Gastrocnemius medialis (tissue), 4 donors: Measurements from ENCODE around the gene COL9A1. TPM values are rescaled to one million over a fixed set of nuclear protein-coding genes. Genes with fewer than 3 reads are reported as not detected.
"Not testable (repeated sequence)": the region's sequence is repeated elsewhere in the genome, so short reads cannot be mapped to it uniquely, and the experiment has no call there.

ENCODE experiments used
- ATAC-seq, 2 donors: fragments of 150-250 bp; one replicate each; pipeline ENCODE4 v1.9.1; 2016
- DNase-seq, 2 donors: peaks; one replicate each; pipeline ENCODE4 v3.0.0-alpha.2; 2019
- H3K27ac ChIP-seq, 4 donors: fragments of 200-600 bp; sonication (generic); 1 replicate in 1 of 4; 2 replicates in 3 of 4; pipeline ENCODE4 v1.5.1; 2016 to 2018; ENCODE audit warnings: mild to moderate bottlenecking in 2 of 4, moderate library complexity in 1 of 4
- H3K27me3 ChIP-seq, 3 donors: fragments of 200-600 bp; sonication (generic) in 2 of 3; 1 replicate in 1 of 3; 2 replicates in 2 of 3; pipeline versions ENCODE4 v1.5.1 to v1.6.0; 2016 to 2019; ENCODE audit warnings: mild to moderate bottlenecking in 1 of 3, moderate library complexity in 1 of 3
- H3K36me3 ChIP-seq, 2 donors: fragments of 200-600 bp; sonication (generic) in 1 of 2; one replicate each; pipeline ENCODE4 v1.5.1; 2017 to 2018
- H3K4me1 ChIP-seq, 2 donors: fragments of 200-600 bp; sonication (generic) in 1 of 2; one replicate each; pipeline ENCODE4 v1.5.1; 2016 to 2017; ENCODE audit warnings: mild to moderate bottlenecking in 2 of 2
- H3K4me3 ChIP-seq, 4 donors: fragments of 200-600 bp; sonication (generic) in 3 of 4; 1 replicate in 1 of 4; 2 replicates in 3 of 4; pipeline ENCODE4 v1.5.1; 2016 to 2019; ENCODE audit warnings: mild to moderate bottlenecking in 2 of 4
- H3K9me3 ChIP-seq, 3 donors: fragments of 200-600 bp; sonication (generic) in 2 of 3; 1 replicate in 1 of 3; 2 replicates in 2 of 3; pipeline ENCODE4 v1.5.1; 2016 to 2019
- POLR2A ChIP-seq, 2 donors: fragments of 450-650 bp; IDR thresholded peaks; one replicate each; pipeline ENCODE4 v1.6.1; 2017; ENCODE audit warnings: antibody characterized with exemption in 2 of 2, mild to moderate bottlenecking in 2 of 2, moderate library complexity in 2 of 2
- in situ Hi-C, 4 donors: fragments of 200-750 bp; cut with MboI; loops; one replicate each; pipeline versions ENCODE4 v1.15.0 to v1.8.0; 2017; ENCODE audit warnings: low sequenced_read_pairs in 4 of 4
- intact Hi-C: fragments of 100-400 bp; cut with DNase I; formaldehyde crosslinking; loops from one replicate; pipeline ENCODE4 v1.15.1; 2023; ENCODE audit warnings: low total_unique reads
- total RNA-seq, 4 donors: library from RNA; depleted of rRNA; stranded (reverse); fragments of >200 nt; gene quantifications; one replicate each; pipeline versions ENCODE4 v1.1.0 to v1.2.3, GENCODE V29; 2016
- TF ChIP-seq, protein P1 (sequence below), 5 experiments: fragments of 450-650 bp in 3 of 5; fragments of 200-600 bp in 2 of 5; sonication (generic) in 2 of 5; IDR thresholded peaks in 4 of 5; conservative IDR thresholded peaks in 1 of 5; 1 replicate in 4 of 5; 2 replicates in 1 of 5; pipeline ENCODE4 v1.5.1; 2016 to 2019; ENCODE audit warnings: antibody characterized with exemption in 5 of 5, mild to moderate bottlenecking in 3 of 5, moderate library complexity in 3 of 5

Gene COL9A1
- total RNA-seq, 4 donors from 2014 or later, result not detected

DNA sequence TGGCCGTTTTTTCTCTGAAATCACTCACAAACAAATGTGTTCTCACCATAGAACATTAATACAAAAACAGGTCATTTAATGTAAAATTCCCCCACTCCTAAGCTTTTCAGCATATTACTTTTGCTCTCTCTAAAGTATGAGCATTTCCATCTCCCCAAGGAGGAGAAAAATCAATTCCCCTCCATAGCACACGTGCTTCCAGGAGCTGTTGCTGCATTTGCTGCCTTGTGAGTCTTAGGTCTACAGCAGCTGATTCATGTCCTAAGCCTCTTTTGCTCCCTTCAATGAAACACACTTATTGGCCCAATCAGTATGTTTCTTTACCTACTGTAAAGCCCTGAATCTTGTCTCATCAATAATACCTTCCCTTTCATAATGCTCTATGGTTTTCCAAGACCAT is 6.4 kb upstream of the COL9A1 start:
- H3K4me1 ChIP-seq, result peaks cover 0 to 2% of the 10 kb centered on the region in 2 donors
- no peaks in the 10 kb centered on the region for H3K36me3 ChIP-seq
- H3K27me3 ChIP-seq, result no peaks in the 10 kb centered on the region
- ATAC-seq, result no peak
- intact Hi-C loops (no loop called here), in situ Hi-C loops (loop anchor here in 1 of 4 donors (25.0 kb wide), 1 partner anchor 703 kb away; no protein-coding TSS in a partner anchor)
- no peaks in the 10 kb centered on the region for H3K9me3 ChIP-seq
- TF ChIP-seq POLR2A (IDR thresholded peaks at IDR 0.05), result no peak
- TF ChIP-seq, protein P1, sequence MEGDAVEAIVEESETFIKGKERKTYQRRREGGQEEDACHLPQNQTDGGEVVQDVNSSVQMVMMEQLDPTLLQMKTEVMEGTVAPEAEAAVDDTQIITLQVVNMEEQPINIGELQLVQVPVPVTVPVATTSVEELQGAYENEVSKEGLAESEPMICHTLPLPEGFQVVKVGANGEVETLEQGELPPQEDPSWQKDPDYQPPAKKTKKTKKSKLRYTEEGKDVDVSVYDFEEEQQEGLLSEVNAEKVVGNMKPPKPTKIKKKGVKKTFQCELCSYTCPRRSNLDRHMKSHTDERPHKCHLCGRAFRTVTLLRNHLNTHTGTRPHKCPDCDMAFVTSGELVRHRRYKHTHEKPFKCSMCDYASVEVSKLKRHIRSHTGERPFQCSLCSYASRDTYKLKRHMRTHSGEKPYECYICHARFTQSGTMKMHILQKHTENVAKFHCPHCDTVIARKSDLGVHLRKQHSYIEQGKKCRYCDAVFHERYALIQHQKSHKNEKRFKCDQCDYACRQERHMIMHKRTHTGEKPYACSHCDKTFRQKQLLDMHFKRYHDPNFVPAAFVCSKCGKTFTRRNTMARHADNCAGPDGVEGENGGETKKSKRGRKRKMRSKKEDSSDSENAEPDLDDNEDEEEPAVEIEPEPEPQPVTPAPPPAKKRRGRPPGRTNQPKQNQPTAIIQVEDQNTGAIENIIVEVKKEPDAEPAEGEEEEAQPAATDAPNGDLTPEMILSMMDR (IDR thresholded peaks at IDR 0.05 in 4 of 5, conservative IDR thresholded peaks at IDR 0.05 in 1 of 5), result no peak
- H3K4me3 ChIP-seq, result no peak overlapping the region
- no peak overlapping the region for H3K27ac ChIP-seq
- DNase-seq, result no peak

DNA sequence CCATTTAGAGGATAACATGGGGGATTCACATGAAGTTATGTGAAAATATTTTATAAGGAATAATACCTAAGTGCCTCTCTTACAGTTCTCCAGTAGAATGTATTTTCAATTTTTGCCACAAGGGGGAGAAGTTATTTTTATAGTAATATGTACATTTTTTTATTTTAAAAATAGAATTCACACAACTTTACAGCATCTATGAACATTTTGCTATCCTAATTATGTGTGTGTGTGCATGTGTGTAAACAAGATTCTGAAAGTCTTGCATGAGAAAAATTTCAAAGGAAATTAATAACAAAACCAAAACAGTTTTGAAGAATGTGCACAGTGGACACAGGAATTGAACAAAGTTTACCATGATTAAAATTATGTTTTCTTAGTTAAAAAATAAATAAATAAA is 5.3 kb upstream of the COL9A1 start:
- ATAC-seq, H3K27me3 ChIP-seq, H3K9me3 ChIP-seq, H3K4me3 ChIP-seq, intact Hi-C loops, DNase-seq, H3K36me3 ChIP-seq, H3K4me1 ChIP-seq, H3K27ac ChIP-seq: not testable (repeated sequence)
- in situ Hi-C loops, result loop anchor here in 1 of 4 donors (25.0 kb wide), 1 partner anchor 704 kb away; no protein-coding TSS in a partner anchor

DNA sequence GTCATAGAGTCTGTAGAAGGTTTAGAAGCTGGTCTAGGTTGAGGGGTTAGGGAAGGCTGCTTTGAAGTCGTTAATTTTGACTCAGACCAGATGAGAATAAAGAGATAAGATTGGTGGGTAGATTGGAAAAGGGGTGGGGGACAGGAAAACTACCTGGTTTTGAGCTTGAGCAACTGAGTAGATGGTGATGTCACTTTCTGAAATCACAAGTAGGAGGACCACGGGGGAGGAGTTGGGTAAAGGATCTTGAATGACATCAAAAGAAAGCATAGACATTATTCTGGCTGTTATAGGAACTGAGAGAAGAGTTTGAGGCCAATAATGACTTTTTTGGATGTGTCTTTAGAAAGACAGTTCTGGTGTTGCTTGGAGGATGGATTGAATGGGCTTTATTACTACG is 4.1 kb upstream of the COL9A1 start:
- intact Hi-C loops (no loop called here), in situ Hi-C loops (loop anchor here in 1 of 4 donors (25.0 kb wide), 1 partner anchor 705 kb away; no protein-coding TSS in a partner anchor)
- ATAC-seq (no peak), DNase-seq (no peak)
- TF ChIP-seq POLR2A (IDR thresholded peaks at IDR 0.05), result no peak
- TF ChIP-seq, protein P1 (IDR thresholded peaks at IDR 0.05 in 4 of 5, conservative IDR thresholded peaks at IDR 0.05 in 1 of 5), result no peak
- Histone ChIP-seq H3K4me1 (peaks cover 0 to 2% of the 10 kb centered on the region in 2 donors), H3K36me3 (no peaks in the 10 kb centered on the region), H3K27ac (no peak overlapping the region), H3K9me3 (no peaks in the 10 kb centered on the region), H3K4me3 (no peak overlapping the region), H3K27me3 (no peaks in the 10 kb centered on the region)

DNA sequence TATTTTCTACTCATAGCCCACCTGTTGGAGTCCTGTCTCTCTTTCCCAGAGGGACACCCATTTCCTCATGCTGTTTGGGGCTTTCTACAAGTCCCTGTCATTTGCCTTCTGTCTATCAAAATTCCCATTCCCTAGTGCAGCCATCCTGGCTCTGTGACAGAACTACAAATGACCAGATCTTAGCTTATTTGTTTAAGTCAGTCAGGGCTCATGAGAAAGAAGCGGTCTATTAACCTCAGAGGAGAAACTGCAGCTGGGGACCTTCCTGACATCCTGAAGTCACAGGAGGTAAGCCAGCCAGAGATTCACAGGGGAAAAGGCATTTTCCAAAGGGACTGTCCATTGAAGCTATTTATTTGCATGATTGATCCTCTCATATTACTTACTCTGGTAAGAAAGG is 1.7 kb upstream of the COL9A1 start:
- in situ Hi-C loops, result loop anchor here in 1 of 4 donors (25.0 kb wide), 1 partner anchor 708 kb away; no protein-coding TSS in a partner anchor
- Histone ChIP-seq H3K36me3 (no peaks in the 10 kb centered on the region), H3K27ac (no peak overlapping the region), H3K27me3 (no peaks in the 10 kb centered on the region), H3K4me3 (no peak overlapping the region), H3K4me1 (no peaks in the 10 kb centered on the region), H3K9me3 (no peaks in the 10 kb centered on the region)
- ATAC-seq (no peak), DNase-seq (no peak)
- TF ChIP-seq POLR2A (IDR thresholded peaks at IDR 0.05), result no peak
- TF ChIP-seq, protein P1 (IDR thresholded peaks at IDR 0.05 in 4 of 5, conservative IDR thresholded peaks at IDR 0.05 in 1 of 5), result no peak
- intact Hi-C loops, result no loop called here

DNA sequence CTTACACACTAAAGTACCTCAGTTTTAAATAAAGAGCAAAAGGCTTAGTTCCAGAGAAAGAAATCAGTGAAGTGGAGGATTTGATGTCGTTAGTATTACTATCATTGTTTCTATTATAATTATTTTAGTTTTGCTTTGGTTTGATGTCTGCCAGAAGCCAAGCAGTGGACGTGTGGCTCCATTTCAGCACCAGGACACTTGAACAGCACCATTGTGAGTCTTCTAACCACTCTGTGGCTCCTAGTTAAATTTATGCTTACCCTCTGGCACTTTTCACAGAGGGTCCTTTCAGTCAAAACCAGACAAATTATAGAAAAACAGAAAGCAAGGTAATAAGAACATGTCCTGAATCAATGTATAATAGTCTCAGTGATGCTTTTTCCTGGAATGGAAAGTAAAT is 3.4 kb downstream of the COL9A1 start:
- in situ Hi-C loops, result no loop called here
- Histone ChIP-seq H3K4me1 (no peaks in the 10 kb centered on the region), H3K4me3 (no peak overlapping the region), H3K9me3 (no peaks in the 10 kb centered on the region), H3K36me3 (no peaks in the 10 kb centered on the region), H3K27me3 (no peaks in the 10 kb centered on the region), H3K27ac (no peak overlapping the region)
- DNase-seq, result no peak
- intact Hi-C loops, result no loop called here
- ATAC-seq, result no peak
- TF ChIP-seq, protein P1 (IDR thresholded peaks at IDR 0.05 in 4 of 5, conservative IDR thresholded peaks at IDR 0.05 in 1 of 5), result no peak
- TF ChIP-seq POLR2A (IDR thresholded peaks at IDR 0.05), result no peak
